Omental fat pad (tissue), 4 donors: ENCODE data around the gene FANCC. TPM values are rescaled to one million over a fixed set of nuclear protein-coding genes. Genes with fewer than 3 reads are reported as not detected.

ENCODE experiments used
- ATAC-seq: fragments of 150-250 bp; one replicate; pipeline ENCODE4 v1.9.1; 2016; ENCODE audit warnings: mild to moderate bottlenecking, moderate library complexity; ENCODE audit not compliant: low FRiP score
- DNase-seq: peaks from one replicate; pipeline ENCODE4 v3.0.0-alpha.2; 2019; ENCODE audit warnings: low spot score
- CTCF ChIP-seq, 3 donors: fragments of 450-650 bp; IDR thresholded peaks; one replicate each; pipeline ENCODE4 v1.5.1; 2016 to 2017; ENCODE audit warnings: antibody characterized with exemption in 3 of 3, mild to moderate bottlenecking in 3 of 3, moderate library complexity in 2 of 3
- total RNA-seq, 4 donors: library from RNA; depleted of rRNA; stranded (reverse); fragments of >200 nt; gene quantifications; one replicate each; pipeline ENCODE4 v1.1.0, GENCODE V29; 2016

Gene FANCC
- 1 to 10 TPM; 4.6 to 6.8 (median 6.1) TPM for total RNA-seq

- TF ChIP-seq CTCF (IDR thresholded peaks at IDR 0.05): no peak
- ATAC-seq (peak; percentile 91), DNase-seq (peak; percentile 73)
Measured at GRCh38 chr9:95317119-95317892, at the start of gene FANCC. Gene FANCC, minus strand, starts transcription at chr9:95317709. Its CDS starts 68,418 bp downstream, at chr9:95249291.

DNA sequence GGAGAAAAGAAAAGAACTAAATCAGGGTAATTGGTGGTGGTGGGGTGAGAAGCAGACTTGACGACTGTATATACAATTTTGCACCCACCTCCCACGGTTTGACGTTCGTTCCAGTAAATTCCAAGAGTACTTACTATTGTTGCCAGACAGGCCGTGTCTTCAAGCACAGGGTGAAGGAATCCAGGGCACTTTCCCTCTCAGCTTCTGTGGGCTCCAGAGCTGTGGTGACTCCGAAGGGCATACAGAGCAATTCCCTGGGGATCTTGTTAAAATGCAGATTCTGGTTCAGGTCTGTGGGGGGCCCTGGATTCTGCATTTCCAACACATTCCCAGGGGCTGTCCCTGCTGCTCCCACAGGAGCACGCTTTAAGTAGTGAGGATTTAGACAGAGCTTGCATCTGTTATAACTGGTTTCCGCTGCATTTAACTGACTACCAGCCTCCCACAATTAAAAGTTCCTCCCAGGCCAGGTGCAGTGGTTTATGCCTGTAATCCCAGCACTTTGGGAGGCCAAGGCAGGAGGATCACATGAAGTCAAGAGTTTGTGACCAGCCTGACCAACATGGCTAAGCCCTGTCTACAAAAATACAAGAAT, 49.3 kb upstream of the FANCC start:
- DNase-seq (no peak), ATAC-seq (no peak)

GRCh38 chr9:95365766-95366165, 48.3 kb upstream of the FANCC start:
- no peak for TF ChIP-seq CTCF (IDR thresholded peaks at IDR 0.05)
- ATAC-seq: no peak
- DNase-seq: no peak

More for the DNA sequence above, 49.3 kb upstream of the FANCC start:
- TF ChIP-seq CTCF (IDR thresholded peaks at IDR 0.05): no peak

- TF ChIP-seq CTCF (IDR thresholded peaks at IDR 0.05): no peak
- DNase-seq (no peak), ATAC-seq (no peak)
Measured at GRCh38 chr9:95363051-95363841, 45.7 kb upstream of the FANCC start.

GRCh38 chr9:95360866-95361265, 43.4 kb upstream of the FANCC start:
- DNase-seq: no peak
- no peak for TF ChIP-seq CTCF (IDR thresholded peaks at IDR 0.05)

GRCh38 chr9:95357316-95357715, 39.8 kb upstream of the FANCC start:
- ATAC-seq (no peak), DNase-seq (no peak)
- no peak for TF ChIP-seq CTCF (IDR thresholded peaks at IDR 0.05)

More at GRCh38 chr9:95360866-95361265, 43.4 kb upstream of the FANCC start:
- no peak for ATAC-seq
